Stimulated activated CD8-positive, alpha-beta memory T cell treated with anti-CD3 and anti-CD28 coated beads, Interleukin-2, amount 100 ng/mL, for 1 hour (primary cell): Measurements from ENCODE around the gene CMSS1.
"Not testable (repeated sequence)": the region's sequence is repeated elsewhere in the genome, so short reads cannot be mapped to it uniquely, and the experiment has no call there.

Experiments
- DNase-seq, 2 donors: peaks; one replicate each; pipeline ENCODE4 v3.0.0-alpha.2; 2020; ENCODE audit warnings: low read depth in 2 of 2

The CMSS1 gene

DNA sequence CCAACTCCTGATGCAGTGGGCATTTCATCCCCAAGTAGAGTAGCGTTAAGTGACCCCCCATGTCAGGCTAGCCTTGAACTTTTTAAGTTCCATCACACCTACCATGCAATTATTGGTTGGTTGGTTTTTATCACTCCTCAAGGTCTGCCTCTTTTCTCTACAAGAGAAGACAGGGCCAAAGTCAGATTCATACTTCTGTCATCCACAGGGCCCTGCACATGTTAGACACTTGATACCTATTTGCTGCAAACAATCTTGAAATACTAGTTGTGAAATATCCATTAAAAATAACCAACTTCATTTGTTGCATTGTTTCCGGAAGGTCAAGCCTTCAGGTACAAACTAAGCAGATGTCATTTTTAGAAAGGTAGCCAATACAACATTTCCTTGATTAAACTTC is 1.2 kb downstream of the CMSS1 start:
- no peak for DNase-seq

- no peak for DNase-seq
These were observed 6.4 kb downstream of the CMSS1 start for GRCh38 chr3:99823723-99824711.

DNA sequence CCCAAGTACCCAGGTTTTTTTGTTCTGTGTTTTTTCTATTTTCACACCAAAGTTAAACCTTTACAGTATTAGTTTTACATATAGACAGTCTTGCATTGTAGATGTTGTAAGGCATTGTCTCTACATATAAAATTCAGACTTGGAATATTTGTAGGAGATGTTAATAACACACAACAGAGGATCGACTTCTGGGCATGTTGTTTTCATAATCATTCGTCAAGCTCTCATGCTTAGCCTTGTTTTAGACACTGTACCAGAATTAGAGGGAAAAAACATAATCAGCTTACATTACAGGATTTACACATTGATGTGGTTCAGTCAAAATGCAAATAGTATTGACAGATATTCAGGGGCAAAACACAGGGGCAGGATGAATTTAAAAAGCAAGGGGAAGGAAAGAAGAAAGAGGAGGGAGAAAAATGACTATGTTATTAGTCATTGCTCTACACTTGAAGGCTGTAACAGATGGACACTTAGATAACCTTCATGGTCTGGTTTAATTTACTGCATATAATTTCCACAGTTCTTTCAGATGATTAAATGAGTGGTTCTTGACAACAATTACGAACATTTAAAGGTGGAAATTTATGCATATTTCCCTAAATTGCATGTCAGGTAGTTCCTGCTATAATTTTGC is 7.5 kb downstream of the CMSS1 start:
- no peak for DNase-seq

GRCh38 chr3:99829844-99830243 is 12.2 kb downstream of the CMSS1 start:
- DNase-seq = no peak

- no peak for DNase-seq
These were observed 16.0 kb downstream of the CMSS1 start for GRCh38 chr3:99833617-99834205.

GRCh38 chr3:99834211-99834957 is 16.7 kb downstream of the CMSS1 start:
- no peak for DNase-seq

GRCh38 chr3:99836681-99837080 is 19.0 kb downstream of the CMSS1 start:
- DNase-seq = no peak

- DNase-seq = no peak
These were observed 20.1 kb downstream of the CMSS1 start for GRCh38 chr3:99837715-99838114.

GRCh38 chr3:99838755-99839154 is 21.1 kb downstream of the CMSS1 start:
- DNase-seq = no peak

GRCh38 chr3:99839613-99840012 is 22.0 kb downstream of the CMSS1 start:
- DNase-seq = no peak

GRCh38 chr3:99841949-99842348 is 24.3 kb downstream of the CMSS1 start:
- not testable (repeated sequence) for DNase-seq

DNA sequence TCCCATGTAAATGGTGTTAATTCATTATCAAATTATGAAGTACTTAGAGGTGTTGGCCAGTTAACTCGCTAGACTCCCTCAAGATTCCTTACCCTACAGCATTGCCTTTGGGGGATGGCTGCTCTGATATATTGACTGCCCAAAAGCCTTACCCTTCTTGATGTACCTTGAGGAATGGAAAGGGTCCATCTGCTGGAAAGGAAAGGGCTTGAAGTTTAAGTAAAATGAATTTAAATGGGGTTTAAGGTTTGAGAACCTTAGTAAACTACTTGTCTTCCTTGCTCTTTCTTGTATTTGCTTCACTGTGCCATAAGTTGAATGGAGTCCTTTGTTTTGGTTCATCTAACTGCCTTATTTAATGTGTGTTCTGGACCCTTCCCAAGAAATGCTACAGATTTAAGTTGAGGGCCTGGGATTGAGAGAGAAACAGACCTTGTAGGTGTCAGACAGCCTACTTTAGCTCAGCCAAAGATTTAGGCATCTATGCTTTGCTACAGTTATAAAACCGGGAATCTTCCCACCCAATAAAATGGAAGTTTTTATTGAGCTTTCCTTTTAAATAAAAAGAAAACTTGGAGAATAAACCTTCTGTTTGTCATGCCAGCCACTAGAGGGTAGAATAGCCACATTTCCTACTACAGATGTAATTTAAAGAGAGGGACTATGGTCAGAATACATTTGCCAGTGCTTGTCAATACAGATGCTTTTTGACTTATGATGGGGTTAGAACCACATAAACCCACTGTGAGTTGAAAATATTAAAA is 25.3 kb downstream of the CMSS1 start:
- DNase-seq = no peak

GRCh38 chr3:99843590-99844258 is 26.1 kb downstream of the CMSS1 start:
- no peak for DNase-seq

DNA sequence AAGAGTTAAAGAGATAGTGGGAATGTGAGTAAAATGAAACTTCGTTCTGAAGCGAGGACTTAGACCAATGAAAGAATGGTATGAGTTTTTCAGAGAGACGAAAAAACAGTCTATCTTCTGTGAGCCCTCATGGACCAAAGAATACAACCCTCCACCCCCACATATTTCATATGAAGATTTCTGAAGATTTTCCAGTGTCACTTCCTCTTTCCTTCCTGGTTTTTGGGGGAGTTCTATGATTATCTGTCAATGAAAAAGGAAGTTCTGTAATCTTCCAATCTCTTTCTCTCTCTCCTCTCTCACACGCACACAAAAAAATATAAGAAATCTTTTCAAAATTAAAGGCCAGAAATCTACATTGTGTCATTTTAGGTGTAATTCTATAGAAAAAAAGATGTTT is 27.7 kb downstream of the CMSS1 start:
- DNase-seq = no peak

- DNase-seq = no peak
These were observed 28.3 kb downstream of the CMSS1 start for GRCh38 chr3:99845999-99846398.

GRCh38 chr3:99846477-99847160 is 29.0 kb downstream of the CMSS1 start:
- no peak for DNase-seq

DNA sequence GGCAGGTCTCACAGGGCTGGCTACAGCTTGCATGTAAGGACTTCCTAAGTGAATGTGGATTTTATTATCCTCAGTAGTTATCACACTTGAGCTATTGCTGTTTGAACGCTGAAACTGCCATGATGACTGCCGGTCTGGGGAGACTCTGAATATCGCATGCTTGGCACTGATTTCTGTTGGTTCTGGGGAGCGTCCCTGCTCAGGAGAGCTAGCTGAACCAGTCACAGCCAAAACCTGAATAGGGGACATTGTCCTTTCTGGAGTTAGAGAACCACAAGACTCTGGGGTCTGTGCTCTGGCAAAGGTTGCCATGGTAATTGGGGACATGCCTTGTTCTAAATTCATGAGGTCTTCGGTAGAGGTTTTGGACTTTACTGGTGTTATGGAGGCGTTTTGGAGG is 30.8 kb downstream of the CMSS1 start:
- DNase-seq = no peak

- no peak for DNase-seq
These were observed 32.9 kb downstream of the CMSS1 start for GRCh38 chr3:99850608-99851007.

GRCh38 chr3:99851955-99852354 is 34.3 kb downstream of the CMSS1 start:
- DNase-seq = no peak

- DNase-seq = no peak
These were observed 35.2 kb downstream of the CMSS1 start for GRCh38 chr3:99852851-99853250.
